ENCODE results near the gene MRAS. TPM values are rescaled to one million over a fixed set of nuclear protein-coding genes. Genes with fewer than 3 reads are reported as not detected.
"Not testable (repeated sequence)": the region's sequence is repeated elsewhere in the genome, so short reads cannot be mapped to it uniquely, and the experiment has no call there.

Gene MRAS
- total and polyA plus RNA-seq, 11 donors: 112 to 413 (median 252) TPM

DNA sequence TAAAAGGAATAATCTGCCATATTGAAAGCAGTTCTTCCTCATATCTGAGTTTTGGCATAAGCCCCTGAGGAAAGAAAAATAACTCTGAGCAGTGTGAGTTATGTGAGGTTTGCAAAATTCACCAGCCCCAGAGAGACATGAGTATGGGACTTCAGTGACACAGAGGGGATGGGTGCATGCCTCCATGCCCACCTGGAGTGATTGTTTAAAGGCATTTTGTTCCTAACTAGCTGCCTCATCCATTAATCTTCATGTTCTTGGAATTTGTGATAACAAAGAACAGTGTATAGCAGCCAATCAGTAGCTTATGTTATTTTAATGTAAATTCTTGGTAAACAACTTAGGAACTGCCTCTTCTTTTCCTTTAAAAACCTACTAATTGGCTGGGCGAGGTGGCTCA, 74.9 kb downstream of the MRAS start:
- H3K36me3 ChIP-seq: no peaks in the 10 kb centered on the region
- H3K4me3 ChIP-seq: no peak overlapping the region
- no peaks in the 10 kb centered on the region for H3K27me3 ChIP-seq
- ATAC-seq: no peak
- 94 to 100% (median 95%) methylated on average over 1 of the region's 1 CpG for WGBS, 4 donors
- intact Hi-C loops (cut with DNase I): loop anchor here in 4 of 10 donors (5.0 to 10.0 kb wide), 6 partner anchors 54 to 491 kb away; partner anchors contain the start of genes ARMC8 (in 1 of the 4) and CEP70 (in 1 of the 4)
- no peak for DNase-seq
- H3K27ac ChIP-seq: no peak overlapping the region
- no peak for TF ChIP-seq POLR2A (IDR thresholded peaks at IDR 0.05)
- TF ChIP-seq, protein P1, sequence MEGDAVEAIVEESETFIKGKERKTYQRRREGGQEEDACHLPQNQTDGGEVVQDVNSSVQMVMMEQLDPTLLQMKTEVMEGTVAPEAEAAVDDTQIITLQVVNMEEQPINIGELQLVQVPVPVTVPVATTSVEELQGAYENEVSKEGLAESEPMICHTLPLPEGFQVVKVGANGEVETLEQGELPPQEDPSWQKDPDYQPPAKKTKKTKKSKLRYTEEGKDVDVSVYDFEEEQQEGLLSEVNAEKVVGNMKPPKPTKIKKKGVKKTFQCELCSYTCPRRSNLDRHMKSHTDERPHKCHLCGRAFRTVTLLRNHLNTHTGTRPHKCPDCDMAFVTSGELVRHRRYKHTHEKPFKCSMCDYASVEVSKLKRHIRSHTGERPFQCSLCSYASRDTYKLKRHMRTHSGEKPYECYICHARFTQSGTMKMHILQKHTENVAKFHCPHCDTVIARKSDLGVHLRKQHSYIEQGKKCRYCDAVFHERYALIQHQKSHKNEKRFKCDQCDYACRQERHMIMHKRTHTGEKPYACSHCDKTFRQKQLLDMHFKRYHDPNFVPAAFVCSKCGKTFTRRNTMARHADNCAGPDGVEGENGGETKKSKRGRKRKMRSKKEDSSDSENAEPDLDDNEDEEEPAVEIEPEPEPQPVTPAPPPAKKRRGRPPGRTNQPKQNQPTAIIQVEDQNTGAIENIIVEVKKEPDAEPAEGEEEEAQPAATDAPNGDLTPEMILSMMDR (IDR thresholded peaks at IDR 0.05): no peak
- no peaks in the 10 kb centered on the region for H3K4me1 ChIP-seq
- H3K9me3 ChIP-seq: no peaks in the 10 kb centered on the region

DNA sequence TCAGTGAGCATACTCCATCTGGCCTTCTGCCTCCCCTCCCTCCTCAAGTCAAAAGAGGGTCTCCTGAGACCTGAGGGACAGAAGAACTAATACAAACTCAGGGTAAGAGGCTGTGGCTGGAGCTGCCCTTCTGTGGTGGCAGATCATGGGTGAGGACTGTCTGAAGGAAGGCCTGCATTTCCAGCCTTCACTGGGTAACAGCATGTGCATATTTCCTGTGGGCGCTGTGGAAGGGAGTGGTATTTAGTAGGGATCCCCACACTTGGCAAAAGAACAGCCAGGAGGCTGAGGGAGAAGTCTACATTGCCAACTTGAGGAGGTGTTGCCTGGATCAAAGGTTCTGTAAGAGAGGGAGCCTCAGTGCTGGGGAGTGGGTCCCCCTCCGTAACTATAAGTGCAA, 75.9 kb downstream of the MRAS start:
- TF ChIP-seq POLR2A (IDR thresholded peaks at IDR 0.05): no peak
- TF ChIP-seq, protein P1 (IDR thresholded peaks at IDR 0.05): no peak
- intact Hi-C loops (cut with DNase I): loop anchor here in 4 of 10 donors (5.0 to 10.0 kb wide), 6 partner anchors 53 to 490 kb away; partner anchors contain the start of genes ARMC8 (in 1 of the 4) and CEP70 (in 1 of the 4)
- ATAC-seq (no peak), DNase-seq (no peak)
- H3K4me3 ChIP-seq: no peak overlapping the region
- 78 to 93% (median 91%) methylated on average over 2 of the region's 2 CpGs for WGBS, 4 donors
- no peaks in the 10 kb centered on the region for H3K36me3 ChIP-seq
- no peak overlapping the region for H3K27ac ChIP-seq
- no peaks in the 10 kb centered on the region for H3K9me3 ChIP-seq
- no peaks in the 10 kb centered on the region for H3K27me3 ChIP-seq
- H3K4me1 ChIP-seq: no peaks in the 10 kb centered on the region

DNA sequence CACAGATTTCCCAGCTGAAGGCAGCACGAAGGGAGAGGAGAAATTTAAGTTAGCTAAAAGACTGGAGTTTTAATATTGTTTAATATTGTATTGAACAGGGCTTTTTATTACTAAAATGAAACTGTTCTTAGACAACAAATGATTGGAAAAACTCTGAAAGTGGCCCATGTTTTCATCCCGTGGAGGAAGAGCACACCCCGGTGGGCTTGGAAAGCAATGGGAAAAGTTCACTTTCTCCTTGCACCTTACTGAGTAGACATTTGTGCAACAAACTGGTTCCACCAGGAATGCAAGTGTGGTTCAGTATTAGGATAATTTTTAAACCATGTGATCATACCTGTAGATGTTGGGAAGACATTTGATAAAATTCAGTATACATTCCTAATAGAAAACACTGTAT, 77.8 kb downstream of the MRAS start:
- H3K9me3 ChIP-seq: no peaks in the 10 kb centered on the region
- H3K36me3 ChIP-seq: no peaks in the 10 kb centered on the region
- WGBS, 4 donors: 57 to 67% (median 63%) methylated on average over 3 of the region's 3 CpGs
- intact Hi-C loops (cut with DNase I): loop anchor here in 3 of 10 donors (1.0 to 10.0 kb wide), 6 partner anchors 94 to 489 kb away; partner anchors contain the start of genes ARMC8 (in 1 of the 3) and CEP70 (in 1 of the 3)
- no peak overlapping the region for H3K27ac ChIP-seq
- TF ChIP-seq, protein P1 (IDR thresholded peaks at IDR 0.05): peak; percentile 16 to 62 (median 48)
- no peak for TF ChIP-seq POLR2A (IDR thresholded peaks at IDR 0.05)
- H3K27me3 ChIP-seq: peaks cover 0 to under 1% (median 0%) of the 10 kb centered on the region in 9 donors
- no peak for DNase-seq
- ATAC-seq: no peak
- H3K4me1 ChIP-seq: no peaks in the 10 kb centered on the region
- no peak overlapping the region for H3K4me3 ChIP-seq

DNA sequence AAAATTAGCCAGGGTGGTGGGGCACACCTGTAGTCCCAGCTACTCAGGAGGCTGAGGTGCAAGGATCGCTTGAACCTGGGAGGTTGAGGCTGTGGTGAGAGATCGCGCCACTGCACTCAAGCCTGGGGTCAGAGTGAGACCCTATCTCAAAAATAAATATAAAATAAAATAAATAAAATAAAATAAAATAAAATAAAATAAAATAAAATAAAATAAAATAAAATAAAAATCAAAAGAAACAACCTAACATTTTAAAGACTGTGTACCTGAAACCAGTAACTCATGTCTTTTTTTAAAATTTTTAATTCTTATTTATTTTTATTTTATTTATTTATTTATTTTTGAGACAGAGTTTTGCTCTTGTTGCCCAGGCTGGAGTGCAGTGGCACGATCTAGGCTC, 78.4 kb downstream of the MRAS start:
- H3K4me1 ChIP-seq, DNase-seq, H3K9me3 ChIP-seq, ATAC-seq, H3K27ac ChIP-seq, H3K4me3 ChIP-seq, H3K36me3 ChIP-seq, H3K27me3 ChIP-seq: not testable (repeated sequence)
- 80 to 98% (median 95%) methylated on average over 4 of the region's 4 CpGs for WGBS, 4 donors
- intact Hi-C loops (cut with DNase I): loop anchor here in 3 of 10 donors (1.0 to 10.0 kb wide), 6 partner anchors 94 to 488 kb away; partner anchors contain the start of genes ARMC8 (in 1 of the 3) and CEP70 (in 1 of the 3)
